Osteocyte (in vitro differentiated cells): Measurements from ENCODE around the gene EPS8L3. TPM values are rescaled to one million over a fixed set of nuclear protein-coding genes. Genes with fewer than 3 reads are reported as not detected.
"Not testable (repeated sequence)": the region's sequence is repeated elsewhere in the genome, so short reads cannot be mapped to it uniquely, and the experiment has no call there.

ENCODE experiments used
- DNase-seq: peaks from one replicate; pipeline ENCODE4 v3.0.0; 2021; ENCODE audit warnings: mixed read lengths; ENCODE audit not compliant: unreplicated experiment; ENCODE audit errors: extremely low spot score
- H3K27ac Mint-ChIP-seq: one replicate; pipeline ENCODE4 v1.8.0; 2021; ENCODE audit warnings: mild to moderate bottlenecking, mixed read lengths; ENCODE audit not compliant: unreplicated experiment
- H3K27me3 Mint-ChIP-seq: one replicate; pipeline ENCODE4 v1.8.0; 2021; ENCODE audit warnings: mixed read lengths; ENCODE audit not compliant: unreplicated experiment
- H3K36me3 Mint-ChIP-seq: one replicate; pipeline ENCODE4 v1.8.0; 2021; ENCODE audit warnings: mixed read lengths; ENCODE audit not compliant: unreplicated experiment
- H3K4me1 Mint-ChIP-seq: one replicate; pipeline ENCODE4 v1.8.0; 2021; ENCODE audit warnings: mixed read lengths; ENCODE audit not compliant: unreplicated experiment
- H3K4me3 Mint-ChIP-seq: one replicate; pipeline ENCODE4 v1.8.0; 2021; ENCODE audit warnings: mild to moderate bottlenecking, moderate library complexity, mixed read lengths; ENCODE audit not compliant: unreplicated experiment
- H3K9me3 Mint-ChIP-seq: one replicate; pipeline ENCODE4 v1.8.0; 2021; ENCODE audit warnings: mixed read lengths; ENCODE audit not compliant: unreplicated experiment
- total RNA-seq: library from RNA; stranded (reverse); gene quantifications from 2 replicates; pipeline ENCODE4 v1.2.1, GENCODE V29; 2021
- TF ChIP-seq, protein P1 (sequence below): fragments of 200-600 bp; sonication (generic); IDR thresholded peaks from 2 replicates; pipeline ENCODE4 v1.5.0; 2021; ENCODE audit warnings: antibody characterized with exemption, mild to moderate bottlenecking, moderate library complexity

EPS8L3 gene
- total RNA-seq, 1 donor from 2014 or later, result not detected

GRCh38 chr1:109769330-109770078 lies 5.8 kb upstream of the EPS8L3 start:
- TF ChIP-seq, protein P1, sequence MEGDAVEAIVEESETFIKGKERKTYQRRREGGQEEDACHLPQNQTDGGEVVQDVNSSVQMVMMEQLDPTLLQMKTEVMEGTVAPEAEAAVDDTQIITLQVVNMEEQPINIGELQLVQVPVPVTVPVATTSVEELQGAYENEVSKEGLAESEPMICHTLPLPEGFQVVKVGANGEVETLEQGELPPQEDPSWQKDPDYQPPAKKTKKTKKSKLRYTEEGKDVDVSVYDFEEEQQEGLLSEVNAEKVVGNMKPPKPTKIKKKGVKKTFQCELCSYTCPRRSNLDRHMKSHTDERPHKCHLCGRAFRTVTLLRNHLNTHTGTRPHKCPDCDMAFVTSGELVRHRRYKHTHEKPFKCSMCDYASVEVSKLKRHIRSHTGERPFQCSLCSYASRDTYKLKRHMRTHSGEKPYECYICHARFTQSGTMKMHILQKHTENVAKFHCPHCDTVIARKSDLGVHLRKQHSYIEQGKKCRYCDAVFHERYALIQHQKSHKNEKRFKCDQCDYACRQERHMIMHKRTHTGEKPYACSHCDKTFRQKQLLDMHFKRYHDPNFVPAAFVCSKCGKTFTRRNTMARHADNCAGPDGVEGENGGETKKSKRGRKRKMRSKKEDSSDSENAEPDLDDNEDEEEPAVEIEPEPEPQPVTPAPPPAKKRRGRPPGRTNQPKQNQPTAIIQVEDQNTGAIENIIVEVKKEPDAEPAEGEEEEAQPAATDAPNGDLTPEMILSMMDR, result no peak
- Mint-ChIP-seq H3K4me1 (peaks cover 10% of the 10 kb centered on the region), H3K9me3 (no peaks in the 10 kb centered on the region), H3K27ac (no peak overlapping the region), H3K4me3 (no peak overlapping the region), H3K36me3 (no peaks in the 10 kb centered on the region), H3K27me3 (peaks cover 3% of the 10 kb centered on the region)
- no peak for DNase-seq

- no peaks in the 10 kb centered on the region for H3K36me3 Mint-ChIP-seq
- no peak overlapping the region for H3K27ac Mint-ChIP-seq
- DNase-seq, result no peak
- TF ChIP-seq, protein P1, result no peak
- no peak overlapping the region for H3K4me3 Mint-ChIP-seq
- H3K27me3 Mint-ChIP-seq, result peaks cover 3% of the 10 kb centered on the region
- H3K4me1 Mint-ChIP-seq, result peaks cover 7% of the 10 kb centered on the region
- no peaks in the 10 kb centered on the region for H3K9me3 Mint-ChIP-seq
Measured at GRCh38 chr1:109768820-109769219, 5.1 kb upstream of the EPS8L3 start.

GRCh38 chr1:109768335-109768650 lies 4.6 kb upstream of the EPS8L3 start:
- Mint-ChIP-seq H3K36me3 (no peaks in the 10 kb centered on the region), H3K4me3 (no peak overlapping the region), H3K27me3 (peaks cover 3% of the 10 kb centered on the region), H3K4me1 (peaks cover 3% of the 10 kb centered on the region), H3K9me3 (no peaks in the 10 kb centered on the region), H3K27ac (no peak overlapping the region)
- DNase-seq, result no peak
- TF ChIP-seq, protein P1, result no peak

- Mint-ChIP-seq H3K36me3 (no peaks in the 10 kb centered on the region), H3K9me3 (no peaks in the 10 kb centered on the region), H3K4me3 (no peak overlapping the region), H3K27me3 (peaks cover 3% of the 10 kb centered on the region), H3K27ac (no peak overlapping the region), H3K4me1 (peaks cover 3% of the 10 kb centered on the region)
- TF ChIP-seq, protein P1, result no peak
- no peak for DNase-seq
Measured at GRCh38 chr1:109767637-109768334, 4.1 kb upstream of the EPS8L3 start.

DNA sequence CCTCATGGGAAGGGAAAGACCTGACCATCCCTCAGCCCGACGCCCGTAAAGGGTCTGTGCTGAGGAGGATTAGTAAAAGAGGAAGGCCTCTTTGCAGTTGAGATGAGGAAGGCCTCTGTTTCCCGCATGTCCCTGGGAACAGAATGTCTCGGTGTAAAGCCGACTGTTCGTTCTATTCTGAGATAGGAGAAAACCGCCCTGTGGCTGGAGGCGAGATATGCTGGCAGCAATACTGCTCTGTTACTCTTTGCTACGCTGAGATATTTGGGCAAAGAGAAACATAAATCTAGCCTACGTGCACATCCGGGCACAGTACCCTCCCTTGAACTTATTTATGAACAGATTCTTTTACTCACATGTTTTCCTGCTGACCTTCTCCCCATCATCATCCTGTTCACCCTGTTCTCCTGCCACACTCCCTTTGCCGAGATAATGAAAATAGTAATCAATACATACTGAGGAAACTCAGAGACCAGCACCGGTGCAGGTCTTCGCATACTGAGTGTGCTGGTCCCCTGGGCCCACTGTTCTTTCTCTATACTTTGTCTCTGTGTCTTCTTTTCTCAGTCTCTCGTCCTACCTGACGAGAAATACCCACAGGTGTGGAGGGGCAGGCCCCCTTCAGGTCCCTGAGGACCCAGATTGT lies 3.4 kb upstream of the EPS8L3 start:
- H3K9me3 Mint-ChIP-seq, H3K27me3 Mint-ChIP-seq, H3K4me3 Mint-ChIP-seq, H3K36me3 Mint-ChIP-seq, H3K4me1 Mint-ChIP-seq, DNase-seq, H3K27ac Mint-ChIP-seq: not testable (repeated sequence)
